Cardiac muscle cell (in vitro differentiated cells and primary cell): ENCODE data around the gene CD40LG. TPM values are rescaled to one million over a fixed set of nuclear protein-coding genes. Genes with fewer than 3 reads are reported as not detected.

Experiments used
- DNase-seq, 2 donors: peaks; one replicate each; pipeline versions ENCODE4 v3.0.0 to v3.0.0-alpha.2; 2010 to 2017; ENCODE audit warnings: low read depth in 1 of 2, low spot score in 1 of 2
- H3K27ac ChIP-seq: fragments of 200-600 bp; sonication (generic); 2 replicates; pipeline ENCODE4 v1.5.1; 2016
- H3K27me3 ChIP-seq: fragments of 200-600 bp; sonication (generic); 2 replicates; pipeline ENCODE4 v1.6.0; 2016; ENCODE audit warnings: control low read depth
- H3K36me3 ChIP-seq: fragments of 200-600 bp; sonication (generic); 2 replicates; pipeline ENCODE4 v1.5.1; 2016; ENCODE audit warnings: control low read depth
- H3K4me1 ChIP-seq: fragments of 200-600 bp; sonication (generic); 2 replicates; pipeline ENCODE4 v1.8.1; 2017; ENCODE audit warnings: low read depth, mild to moderate bottlenecking, mixed run types
- H3K4me3 ChIP-seq: fragments of 200-600 bp; sonication (generic); 2 replicates; pipeline ENCODE4 v1.5.1; 2016; ENCODE audit warnings: mild to moderate bottlenecking
- H3K9me3 ChIP-seq: fragments of 200-600 bp; sonication (generic); 2 replicates; pipeline ENCODE4 v1.5.1; 2017; ENCODE audit warnings: low read depth, mild to moderate bottlenecking, control low read depth
- CTCF ChIP-seq: IDR thresholded peaks from 2 replicates; pipeline ENCODE4 v1.5.1; 2012; ENCODE audit warnings: low read depth, mild to moderate bottlenecking, low read length
- polyA plus RNA-seq: library from polyadenylated mRNA; unstranded; fragments of >200 nt; fragmentation: Nextera tagmentation; extraction: Ambion mirVana; gene quantifications from 2 replicates; pipeline ENCODE4 v1.2.1, GENCODE V29; 2016
- total RNA-seq: library from RNA; depleted of rRNA; stranded (reverse); fragments of >200 nt; gene quantifications from 2 replicates; pipeline ENCODE4 v1.2.3, GENCODE V29; 2016

Gene CD40LG
- total and polyA plus RNA-seq, 2 experiments from 2014 or later = not detected

- H3K4me3 ChIP-seq = no peak overlapping the region
- no peaks in the 10 kb centered on the region for H3K9me3 ChIP-seq
- H3K36me3 ChIP-seq = no peaks in the 10 kb centered on the region
- no peak overlapping the region for H3K27ac ChIP-seq
- no peak for TF ChIP-seq CTCF
- no peaks in the 10 kb centered on the region for H3K27me3 ChIP-seq
- DNase-seq = no peak
- H3K4me1 ChIP-seq = no peaks in the 10 kb centered on the region
Observed at GRCh38 chrX:136650811-136651210, 2.9 kb downstream of the CD40LG start.

GRCh38 chrX:136652822-136653723 lies 5.1 kb downstream of the CD40LG start:
- Histone ChIP-seq H3K4me3 (no peak overlapping the region), H3K27me3 (no peaks in the 10 kb centered on the region), H3K4me1 (no peaks in the 10 kb centered on the region), H3K9me3 (no peaks in the 10 kb centered on the region), H3K36me3 (no peaks in the 10 kb centered on the region), H3K27ac (no peak overlapping the region)
- no peak for DNase-seq
- no peak for TF ChIP-seq CTCF

- Histone ChIP-seq H3K27ac (no peak overlapping the region), H3K9me3 (no peaks in the 10 kb centered on the region), H3K4me3 (no peak overlapping the region), H3K4me1 (no peaks in the 10 kb centered on the region), H3K36me3 (no peaks in the 10 kb centered on the region), H3K27me3 (no peaks in the 10 kb centered on the region)
- no peak for DNase-seq
- TF ChIP-seq CTCF = no peak
Observed at GRCh38 chrX:136656361-136656964, 8.5 kb downstream of the CD40LG start.

GRCh38 chrX:136658151-136658550 lies 10.2 kb downstream of the CD40LG start:
- TF ChIP-seq CTCF = no peak
- no peak overlapping the region for H3K4me3 ChIP-seq
- H3K36me3 ChIP-seq = no peaks in the 10 kb centered on the region
- no peaks in the 10 kb centered on the region for H3K27me3 ChIP-seq
- H3K4me1 ChIP-seq = no peaks in the 10 kb centered on the region
- H3K9me3 ChIP-seq = no peaks in the 10 kb centered on the region
- no peak for DNase-seq
- no peak overlapping the region for H3K27ac ChIP-seq

GRCh38 chrX:136659174-136659573 lies 11.2 kb downstream of the CD40LG start:
- H3K4me1 ChIP-seq = no peaks in the 10 kb centered on the region
- no peak overlapping the region for H3K27ac ChIP-seq
- no peak overlapping the region for H3K4me3 ChIP-seq
- H3K9me3 ChIP-seq = no peaks in the 10 kb centered on the region
- no peak for DNase-seq
- no peaks in the 10 kb centered on the region for H3K27me3 ChIP-seq
- no peaks in the 10 kb centered on the region for H3K36me3 ChIP-seq
- no peak for TF ChIP-seq CTCF
